ENCODE results near the gene C15orf39. TPM values are rescaled to one million over a fixed set of nuclear protein-coding genes. Genes with fewer than 3 reads are reported as not detected.

The C15orf39 gene
- total RNA-seq, 3 donors from 2014 or later (not counting 1 experiment from before 2014, with no cell fraction given), result 63.5 to 89.2 (median 70.1) TPM

GRCh38 chr15:75158402-75158801 lies 43.3 kb upstream of the C15orf39 start:
- Histone ChIP-seq H3K4me1 (ENCODE audit: control insufficient read depth, insufficient read depth, low read length) (peaks cover 23% of the 10 kb centered on the region), H3K27me3 (ENCODE audit: control insufficient read depth, insufficient read depth, low read length) (no peaks in the 10 kb centered on the region), H3K4me3 (ENCODE audit: low read length) (no peak overlapping the region), H3K9me3 (ENCODE audit: control insufficient read depth, insufficient read depth, low read length) (no peaks in the 10 kb centered on the region), H3K36me3 (ENCODE audit: control insufficient read depth, insufficient read depth, low read length) (no peaks in the 10 kb centered on the region), H3K27ac (ENCODE audit: low read length) (no peak overlapping the region)
- Mint-ChIP-seq H3K4me1 (peaks cover 0 to 13% of the 10 kb centered on the region in 2 donors), H3K27me3 (ENCODE audit: low read depth in 2 of 2) (no peaks in the 10 kb centered on the region), H3K27ac (no peak overlapping the region), H3K9me3 (no peaks in the 10 kb centered on the region), H3K36me3 (no peaks in the 10 kb centered on the region), H3K4me3 (no peak overlapping the region)
- DNase-seq (no peak), ATAC-seq (no peak)
- intact Hi-C loops (cut with micrococcal nuclease), result no loop called here
- TF ChIP-seq, protein P1, sequence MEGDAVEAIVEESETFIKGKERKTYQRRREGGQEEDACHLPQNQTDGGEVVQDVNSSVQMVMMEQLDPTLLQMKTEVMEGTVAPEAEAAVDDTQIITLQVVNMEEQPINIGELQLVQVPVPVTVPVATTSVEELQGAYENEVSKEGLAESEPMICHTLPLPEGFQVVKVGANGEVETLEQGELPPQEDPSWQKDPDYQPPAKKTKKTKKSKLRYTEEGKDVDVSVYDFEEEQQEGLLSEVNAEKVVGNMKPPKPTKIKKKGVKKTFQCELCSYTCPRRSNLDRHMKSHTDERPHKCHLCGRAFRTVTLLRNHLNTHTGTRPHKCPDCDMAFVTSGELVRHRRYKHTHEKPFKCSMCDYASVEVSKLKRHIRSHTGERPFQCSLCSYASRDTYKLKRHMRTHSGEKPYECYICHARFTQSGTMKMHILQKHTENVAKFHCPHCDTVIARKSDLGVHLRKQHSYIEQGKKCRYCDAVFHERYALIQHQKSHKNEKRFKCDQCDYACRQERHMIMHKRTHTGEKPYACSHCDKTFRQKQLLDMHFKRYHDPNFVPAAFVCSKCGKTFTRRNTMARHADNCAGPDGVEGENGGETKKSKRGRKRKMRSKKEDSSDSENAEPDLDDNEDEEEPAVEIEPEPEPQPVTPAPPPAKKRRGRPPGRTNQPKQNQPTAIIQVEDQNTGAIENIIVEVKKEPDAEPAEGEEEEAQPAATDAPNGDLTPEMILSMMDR (IDR thresholded peaks at IDR 0.05), result no peak
- WGBS (ENCODE audit: insufficient coverage), result 97% methylated on average over 7 of the region's 7 CpGs

DNA sequence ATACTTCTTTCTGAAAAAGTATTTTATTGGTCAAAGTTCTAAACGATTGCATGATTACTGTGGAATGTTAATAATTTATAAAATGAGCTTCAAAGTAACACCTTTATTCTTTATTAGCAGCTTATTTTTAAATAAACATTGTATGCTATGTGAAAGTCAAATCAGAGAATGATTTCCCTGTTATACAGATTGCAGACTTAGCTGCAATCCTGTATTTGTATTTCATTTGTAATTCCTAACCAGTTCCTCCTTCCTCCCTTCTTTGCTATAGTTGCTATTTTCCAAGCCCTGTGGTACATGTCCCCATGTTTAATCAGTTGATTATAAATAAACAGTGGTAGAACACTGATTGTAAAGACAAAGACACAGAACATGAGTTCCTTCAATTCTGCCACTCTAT lies 42.4 kb upstream of the C15orf39 start:
- intact Hi-C loops (cut with micrococcal nuclease), result no loop called here
- ATAC-seq, result no peak

DNA sequence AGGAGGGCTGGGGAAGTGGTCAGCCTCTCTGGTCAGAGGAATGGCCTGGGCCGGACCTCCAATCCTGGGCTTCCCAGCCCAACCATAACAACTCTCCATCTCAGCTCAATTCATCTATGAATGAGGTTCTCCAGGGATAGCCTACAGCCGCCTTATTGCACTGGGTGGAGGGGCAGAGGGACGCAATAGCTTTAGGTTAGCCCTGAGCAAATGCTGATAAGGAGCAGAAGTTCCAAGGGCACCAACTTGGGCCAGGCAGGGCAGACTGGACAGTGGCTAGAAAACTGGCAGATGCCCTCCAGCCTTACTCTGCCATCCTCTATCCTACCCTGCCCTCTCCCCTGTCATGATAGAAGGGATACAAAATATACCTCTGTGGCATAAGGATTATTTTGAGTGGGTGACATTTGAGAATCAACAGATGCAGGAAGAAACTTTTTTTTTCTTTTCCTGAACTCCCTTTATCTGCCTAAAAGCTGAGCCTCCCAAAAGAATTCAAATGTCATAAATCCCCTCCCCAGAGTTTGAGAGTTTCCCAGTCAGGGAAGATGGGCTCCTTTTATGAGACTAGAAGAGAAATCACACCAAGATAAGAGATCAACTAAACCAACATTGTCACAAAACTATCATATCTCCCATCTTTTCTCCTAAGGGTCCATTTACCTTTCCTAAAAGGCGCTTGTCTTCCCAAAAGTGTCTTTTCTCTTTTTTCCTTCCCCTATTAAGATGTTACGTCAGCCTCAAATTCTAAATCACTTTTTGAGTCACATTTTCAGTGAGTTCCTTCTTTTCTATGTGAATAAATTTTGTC lies 40.4 kb upstream of the C15orf39 start:
- intact Hi-C loops (cut with micrococcal nuclease), result no loop called here
- Mint-ChIP-seq H3K4me1 (peaks cover 0 to 4% of the 10 kb centered on the region in 2 donors), H3K9me3 (no peaks in the 10 kb centered on the region), H3K4me3 (no peak overlapping the region), H3K27ac (no peak overlapping the region), H3K27me3 (ENCODE audit: low read depth in 2 of 2) (no peaks in the 10 kb centered on the region), H3K36me3 (no peaks in the 10 kb centered on the region)
- no peaks in the 10 kb centered on the region for H3K27me3 ChIP-seq (ENCODE audit: control insufficient read depth, insufficient read depth, low read length)
- peaks cover 7% of the 10 kb centered on the region for H3K4me1 ChIP-seq (ENCODE audit: control insufficient read depth, insufficient read depth, low read length)
- TF ChIP-seq, protein P1 (IDR thresholded peaks at IDR 0.05), result no peak
- no peaks in the 10 kb centered on the region for H3K9me3 ChIP-seq (ENCODE audit: control insufficient read depth, insufficient read depth, low read length)
- 84% methylated on average over 4 of the region's 5 CpGs for WGBS (ENCODE audit: insufficient coverage)
- H3K4me3 ChIP-seq (ENCODE audit: low read length), result no peak overlapping the region
- H3K27ac ChIP-seq (ENCODE audit: low read length), result no peak overlapping the region
- H3K36me3 ChIP-seq (ENCODE audit: control insufficient read depth, insufficient read depth, low read length), result no peaks in the 10 kb centered on the region
- ATAC-seq (no peak), DNase-seq (no peak)

More for the DNA sequence above, 42.4 kb upstream of the C15orf39 start:
- Histone ChIP-seq H3K4me3 (ENCODE audit: low read length) (no peak overlapping the region), H3K9me3 (ENCODE audit: control insufficient read depth, insufficient read depth, low read length) (no peaks in the 10 kb centered on the region), H3K27me3 (ENCODE audit: control insufficient read depth, insufficient read depth, low read length) (no peaks in the 10 kb centered on the region), H3K36me3 (ENCODE audit: control insufficient read depth, insufficient read depth, low read length) (no peaks in the 10 kb centered on the region), H3K27ac (ENCODE audit: low read length) (no peak overlapping the region), H3K4me1 (ENCODE audit: control insufficient read depth, insufficient read depth, low read length) (peaks cover 15% of the 10 kb centered on the region)
- TF ChIP-seq, protein P1 (IDR thresholded peaks at IDR 0.05), result no peak
- no peak for DNase-seq
- Mint-ChIP-seq H3K36me3 (no peaks in the 10 kb centered on the region), H3K27me3 (ENCODE audit: low read depth in 2 of 2) (no peaks in the 10 kb centered on the region), H3K4me3 (no peak overlapping the region), H3K27ac (no peak overlapping the region), H3K9me3 (no peaks in the 10 kb centered on the region), H3K4me1 (peaks cover 0 to 4% of the 10 kb centered on the region in 2 donors)
- no CpG with 5 or more reads among the region's 1 CpG for WGBS (ENCODE audit: insufficient coverage)
